Liver (tissue), 9 donors: ENCODE measurements around the gene GLT6D1. TPM values are rescaled to one million over a fixed set of nuclear protein-coding genes. Genes with fewer than 3 reads are reported as not detected.

Experiments used
- DNase-seq: peaks from one replicate; pipeline ENCODE4 v3.0.0-alpha.2; 2017; ENCODE audit warnings: low spot score
- H3K27ac ChIP-seq, 2 donors: one replicate each; pipeline ENCODE4 v1.7.0; 2013; ENCODE audit warnings: inconsistent platforms in 2 of 2, low read length in 2 of 2, control low read depth in 1 of 2, low read depth in 1 of 2, mild to moderate bottlenecking in 1 of 2
- H3K27me3 ChIP-seq, 4 donors: one replicate each; pipeline versions ENCODE4 v1.6.1 to v1.7.0; 2013; ENCODE audit warnings: low read length in 3 of 4, inconsistent platforms in 1 of 4, mild to moderate bottlenecking in 1 of 4, moderate library complexity in 1 of 4; ENCODE audit not compliant: control insufficient read depth in 4 of 4, insufficient read depth in 4 of 4
- H3K36me3 ChIP-seq, 4 donors: one replicate each; pipeline versions ENCODE4 v1.6.1 to v1.7.0; 2013; ENCODE audit warnings: low read length in 3 of 4, mild to moderate bottlenecking in 3 of 4, low read depth in 1 of 4, moderate library complexity in 1 of 4; ENCODE audit not compliant: control insufficient read depth in 4 of 4, insufficient read depth in 3 of 4
- H3K4me1 ChIP-seq, 4 donors: one replicate each; pipeline versions ENCODE4 v1.6.1 to v1.7.0; 2013; ENCODE audit warnings: low read length in 3 of 4, mild to moderate bottlenecking in 3 of 4, moderate library complexity in 1 of 4; ENCODE audit not compliant: control insufficient read depth in 4 of 4, insufficient read depth in 4 of 4
- H3K4me3 ChIP-seq, 3 donors: one replicate each; pipeline versions ENCODE4 v1.6.1 to v1.7.0; 2013; ENCODE audit warnings: low read length in 3 of 3, control low read depth in 1 of 3, low read depth in 1 of 3, mild to moderate bottlenecking in 1 of 3
- H3K9ac ChIP-seq, 2 donors: one replicate each; pipeline ENCODE4 v1.7.0; 2013; ENCODE audit warnings: low read length in 2 of 2, mild to moderate bottlenecking in 2 of 2, moderate library complexity in 2 of 2, control low read depth in 1 of 2, low read depth in 1 of 2
- H3K9me3 ChIP-seq, 4 donors: one replicate each; pipeline versions ENCODE4 v1.6.1 to v1.7.0; 2013; ENCODE audit warnings: low read length in 3 of 4; ENCODE audit not compliant: control insufficient read depth in 4 of 4
- ATF3 ChIP-seq: IDR thresholded peaks from 2 replicates; pipeline ENCODE4 v1.6.1; 2016; ENCODE audit warnings: antibody characterized with exemption
- EGR1 ChIP-seq, 2 donors: IDR thresholded peaks; 2 replicates each; pipeline ENCODE4 v1.6.1; 2016 to 2018; ENCODE audit warnings: antibody characterized with exemption in 2 of 2, low read depth in 2 of 2
- HNF4G ChIP-seq: IDR thresholded peaks from 2 replicates; pipeline ENCODE4 v1.6.1; 2016; ENCODE audit warnings: antibody characterized with exemption
- NR2F2 ChIP-seq: IDR thresholded peaks from 2 replicates; pipeline ENCODE4 v1.6.1; 2016; ENCODE audit warnings: antibody characterized with exemption
- REST ChIP-seq: IDR thresholded peaks from 2 replicates; pipeline ENCODE4 v1.6.1; 2016; ENCODE audit warnings: antibody characterized with exemption, mild to moderate bottlenecking
- YY1 ChIP-seq: IDR thresholded peaks from 2 replicates; pipeline ENCODE4 v1.6.1; 2016; ENCODE audit warnings: antibody characterized with exemption, mild to moderate bottlenecking
- ZBTB33 ChIP-seq: IDR thresholded peaks from 2 replicates; pipeline ENCODE4 v1.6.1; 2016; ENCODE audit warnings: antibody characterized with exemption
- WGBS: extraction: QIAGEN DNeasy Blood & Tissue Kit; methylation state at CpG from one replicate; pipeline ENCODE4 v1.1.7; 2013; 5-methylcytosine and 5-hydroxymethylcytosine counted together
- polyA plus RNA-seq, 2 donors: library from polyadenylated mRNA; stranded (reverse) in 1 of 2; unstranded in 1 of 2; fragments of 200-250 nt in 1 of 2; fragments of >200 nt in 1 of 2; fragmentation: Nextera tagmentation in 1 of 2; extraction: Ambion mirVana in 1 of 2; gene quantifications; one replicate each; pipeline versions ENCODE4 v1.2.1 to v1.2.3, GENCODE V29; 2013 to 2015
- total RNA-seq, 2 donors: library from RNA; depleted of rRNA; stranded (reverse); fragments of >200 nt; gene quantifications; one replicate each; pipeline ENCODE4 v1.2.3, GENCODE V29; 2014
- TF ChIP-seq, protein P1 (sequence below): IDR thresholded peaks from 2 replicates; pipeline ENCODE4 v1.6.1; 2016; ENCODE audit warnings: antibody characterized with exemption
- TF ChIP-seq, protein P2 (sequence below): fragments of 150-350 bp; IDR thresholded peaks from 2 replicates; pipeline ENCODE4 v1.5.1; 2017; ENCODE audit warnings: improper control_type of control experiment, low read depth, low read length; ENCODE audit not compliant: missing input control
- donor health status: healthy.
- donor health status: healthy.
- donor health status: healthy.
- donor health status: healthy.
- donor health status: healthy.

GLT6D1 gene
- total and polyA plus RNA-seq, 4 donors = not detected

GRCh38 chr9:135590486-135591079, 48.8 kb downstream of the GLT6D1 start:
- TF ChIP-seq ZBTB33 = no peak
- TF ChIP-seq, protein P1, sequence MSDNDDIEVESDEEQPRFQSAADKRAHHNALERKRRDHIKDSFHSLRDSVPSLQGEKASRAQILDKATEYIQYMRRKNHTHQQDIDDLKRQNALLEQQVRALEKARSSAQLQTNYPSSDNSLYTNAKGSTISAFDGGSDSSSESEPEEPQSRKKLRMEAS = no peak
- TF ChIP-seq, protein P2, sequence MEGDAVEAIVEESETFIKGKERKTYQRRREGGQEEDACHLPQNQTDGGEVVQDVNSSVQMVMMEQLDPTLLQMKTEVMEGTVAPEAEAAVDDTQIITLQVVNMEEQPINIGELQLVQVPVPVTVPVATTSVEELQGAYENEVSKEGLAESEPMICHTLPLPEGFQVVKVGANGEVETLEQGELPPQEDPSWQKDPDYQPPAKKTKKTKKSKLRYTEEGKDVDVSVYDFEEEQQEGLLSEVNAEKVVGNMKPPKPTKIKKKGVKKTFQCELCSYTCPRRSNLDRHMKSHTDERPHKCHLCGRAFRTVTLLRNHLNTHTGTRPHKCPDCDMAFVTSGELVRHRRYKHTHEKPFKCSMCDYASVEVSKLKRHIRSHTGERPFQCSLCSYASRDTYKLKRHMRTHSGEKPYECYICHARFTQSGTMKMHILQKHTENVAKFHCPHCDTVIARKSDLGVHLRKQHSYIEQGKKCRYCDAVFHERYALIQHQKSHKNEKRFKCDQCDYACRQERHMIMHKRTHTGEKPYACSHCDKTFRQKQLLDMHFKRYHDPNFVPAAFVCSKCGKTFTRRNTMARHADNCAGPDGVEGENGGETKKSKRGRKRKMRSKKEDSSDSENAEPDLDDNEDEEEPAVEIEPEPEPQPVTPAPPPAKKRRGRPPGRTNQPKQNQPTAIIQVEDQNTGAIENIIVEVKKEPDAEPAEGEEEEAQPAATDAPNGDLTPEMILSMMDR = no peak
- no peak for TF ChIP-seq NR2F2
- TF ChIP-seq YY1 = no peak
- TF ChIP-seq ATF3 = no peak
- TF ChIP-seq HNF4G = no peak
- TF ChIP-seq EGR1 (IDR thresholded peaks at IDR 0.05; ENCODE audit: low read depth in 2 of 2) = no peak
- TF ChIP-seq REST = no peak
- DNase-seq = no peak
- H3K4me3 ChIP-seq = no peak overlapping the region
- no peaks in the 10 kb centered on the region for H3K9me3 ChIP-seq
- no peak overlapping the region for H3K27ac ChIP-seq
- H3K9ac ChIP-seq = no peak overlapping the region
- peaks cover 0 to 3% (median 0%) of the 10 kb centered on the region in 4 donors for H3K27me3 ChIP-seq
- 79% methylated on average over 25 of the region's 25 CpGs for WGBS
- H3K4me1 ChIP-seq = no peaks in the 10 kb centered on the region
- H3K36me3 ChIP-seq = no peaks in the 10 kb centered on the region

GRCh38 chr9:135589596-135590485, 49.5 kb downstream of the GLT6D1 start:
- Histone ChIP-seq H3K27me3 (peaks cover 0 to 3% (median 0%) of the 10 kb centered on the region in 4 donors), H3K4me3 (no peak overlapping the region), H3K4me1 (no peaks in the 10 kb centered on the region), H3K36me3 (no peaks in the 10 kb centered on the region), H3K9ac (no peak overlapping the region), H3K9me3 (no peaks in the 10 kb centered on the region), H3K27ac (no peak overlapping the region)
- no peak for TF ChIP-seq ATF3
- TF ChIP-seq, protein P1 = no peak
- DNase-seq = peak; percentile 30
- WGBS = 71% methylated on average over 15 of the region's 15 CpGs
